Keratinocyte (primary cell): ENCODE data around the gene CERS4. TPM values are rescaled to one million over a fixed set of nuclear protein-coding genes. Genes with fewer than 3 reads are reported as not detected.

Source experiments
- DNase-seq: peaks from one replicate; pipeline ENCODE4 v3.0.0-alpha.2; 2011; ENCODE audit warnings: low read depth, missing footprints, low spot score
- FAIRE-seq: peaks from 2 replicates; lab custom pipeline; 2011; peaks lifted over from hg19 to GRCh38; lab: Jason Lieb, UNC
- H2AFZ ChIP-seq: 2 replicates; pipeline ENCODE4 v1.6.0; 2012; ENCODE audit warnings: low read length, control low read depth, inconsistent platforms; ENCODE audit not compliant: control insufficient read depth
- H3K27ac ChIP-seq: 2 replicates; pipeline ENCODE4 v1.5.1; 2011; ENCODE audit warnings: low read length; ENCODE audit not compliant: control insufficient read depth, insufficient read depth
- H3K27me3 ChIP-seq: 3 replicates; pipeline ENCODE4 v1.6.0; 2011; ENCODE audit warnings: low read length; ENCODE audit not compliant: control insufficient read depth, insufficient read depth; ENCODE audit errors: extremely low read depth
- H3K36me3 ChIP-seq, 2 experiments: 2 replicates in 1 of 2; 3 replicates in 1 of 2; pipeline ENCODE4 v1.5.1; 2011; ENCODE audit warnings: low read length in 2 of 2, mild to moderate bottlenecking in 1 of 2; ENCODE audit not compliant: control insufficient read depth in 2 of 2, insufficient read depth in 2 of 2; ENCODE audit errors: extremely low read depth in 1 of 2
- H3K4me1 ChIP-seq: 3 replicates; pipeline ENCODE4 v1.5.1; 2011; ENCODE audit warnings: low read length; ENCODE audit not compliant: control insufficient read depth, insufficient read depth; ENCODE audit errors: extremely low read depth
- H3K4me2 ChIP-seq: 3 replicates; pipeline ENCODE4 v1.6.0; 2011; ENCODE audit warnings: low read depth, low read length; ENCODE audit not compliant: control insufficient read depth, insufficient read depth; ENCODE audit errors: extremely low read depth
- H3K4me3 ChIP-seq, 3 experiments: fragments of 200-600 bp in 1 of 3; sonication (generic) in 1 of 3; 2 replicates in 2 of 3; 3 replicates in 1 of 3; pipeline ENCODE4 v1.5.1; 2011 to 2016; ENCODE audit warnings: low read length in 3 of 3, mild to moderate bottlenecking in 3 of 3, control low read depth in 2 of 3, inconsistent platforms in 1 of 3, low read depth in 1 of 3, mixed read lengths in 1 of 3, mixed run types in 1 of 3, moderate library complexity in 1 of 3; ENCODE audit not compliant: control insufficient read depth in 2 of 3, insufficient read depth in 2 of 3; ENCODE audit errors: extremely low read depth in 1 of 3
- H3K79me2 ChIP-seq: 2 replicates; pipeline ENCODE4 v1.6.0; 2012; ENCODE audit warnings: low read length; ENCODE audit not compliant: control insufficient read depth, insufficient read depth
- H3K9ac ChIP-seq: 3 replicates; pipeline ENCODE4 v1.6.0; 2011; ENCODE audit warnings: low read length; ENCODE audit not compliant: control insufficient read depth, insufficient read depth; ENCODE audit errors: extremely low read depth
- H3K9me1 ChIP-seq: 3 replicates; pipeline ENCODE4 v1.6.0; 2011; ENCODE audit warnings: low read length; ENCODE audit not compliant: control insufficient read depth, insufficient read depth; ENCODE audit errors: extremely low read depth
- H3K9me3 ChIP-seq: 2 replicates; pipeline ENCODE4 v1.5.1; 2012; ENCODE audit warnings: low read depth, low read length; ENCODE audit not compliant: control insufficient read depth
- H4K20me1 ChIP-seq: 3 replicates; pipeline ENCODE4 v1.6.0; 2011; ENCODE audit warnings: low read length; ENCODE audit not compliant: control insufficient read depth, insufficient read depth; ENCODE audit errors: extremely low read depth
- CTCF ChIP-seq, 3 experiments: IDR thresholded peaks in 1 of 3; conservative IDR thresholded peaks in 1 of 3; optimal IDR thresholded peaks in 1 of 3; 2 replicates in 2 of 3; 3 replicates in 1 of 3; pipeline versions ENCODE3 to v1.5.1; 2011; ENCODE audit warnings: low read length in 3 of 3, mild to moderate bottlenecking in 3 of 3, moderate library complexity in 2 of 3, control low read depth in 1 of 3, inconsistent platforms in 1 of 3; ENCODE audit not compliant: insufficient read depth in 2 of 3; ENCODE audit errors: extremely low read depth in 1 of 3
- EZH2 ChIP-seq: IDR thresholded peaks from one replicate; pipeline ENCODE4 v1.6.1; 2012; ENCODE audit warnings: inconsistent platforms, mild to moderate bottlenecking, low read length, moderate library complexity
- dilution Hi-C: fragments of 300-500 bp; cut with MboI; formaldehyde crosslinking; loops from one replicate; pipeline ENCODE4 v1.7.0; 2020; ENCODE audit warnings: low sequenced_read_pairs; ENCODE audit not compliant: extremely low pct_ligation_motif_present
- polyA plus RNA-seq, 5 experiments: library from polyadenylated mRNA; depleted of rRNA in 3 of 5; stranded (reverse) in 3 of 5; stranded (forward) in 1 of 5; unstranded in 1 of 5; fragments of >200 nt; gene quantifications; 1 replicate in 1 of 5; 2 replicates in 3 of 5; 3 replicates in 1 of 5; pipeline versions ENCODE4 v1.2.1 to v1.2.3, GENCODE V29; 2011 to 2012; ENCODE audit warnings: missing spikeins in 2 of 5, low read depth in 1 of 5, low replicate concordance in 1 of 5

The CERS4 gene
- polyA plus RNA-seq, 1 donor (not counting 4 experiments of a cell fraction or from before 2014, with no cell fraction given) = 19.8 TPM

GRCh38 chr19:8208119-8208921, 850 bp upstream of the CERS4 start:
- H4K20me1 ChIP-seq = no peaks in the 10 kb centered on the region
- peaks cover 0 to 1% of the 10 kb centered on the region in 2 experiments for H3K36me3 ChIP-seq
- no peak overlapping the region for H2AFZ ChIP-seq
- TF ChIP-seq CTCF (optimal IDR thresholded peaks at IDR 0.05 in 1 of 3, IDR thresholded peaks at IDR 0.05 in 1 of 3, conservative IDR thresholded peaks at IDR 0.05 in 1 of 3; ENCODE audit: extremely low read depth in 1 of 3, insufficient read depth in 2 of 3, low read length in 3 of 3) (no peak), EZH2 (no peak)
- H3K27me3 ChIP-seq = no peaks in the 10 kb centered on the region
- DNase-seq (no peak), FAIRE-seq (no peak)
- no peaks in the 10 kb centered on the region for H3K79me2 ChIP-seq
- H3K4me3 ChIP-seq = peak overlapping the region in 2 of 3 experiments; percentile 26 to 27
- peak overlapping the region; percentile 67 for H3K4me2 ChIP-seq
- no peaks in the 10 kb centered on the region for H3K9me1 ChIP-seq
- H3K4me1 ChIP-seq = peaks cover 22% of the 10 kb centered on the region
- dilution Hi-C loops = no loop called here
- H3K9ac ChIP-seq = no peak overlapping the region
- H3K9me3 ChIP-seq = no peaks in the 10 kb centered on the region
- H3K27ac ChIP-seq = no peak overlapping the region

GRCh38 chr19:8209462-8210378, 550 bp downstream of the CERS4 start:
- Histone ChIP-seq H3K27ac (peak overlapping the region; percentile 20), H3K4me3 (peak overlapping the region; percentile 63 to 73 (median 71)), H3K27me3 (no peaks in the 10 kb centered on the region), H3K9ac (peak overlapping the region; percentile 72), H2AFZ (peak overlapping the region; percentile 90), H3K79me2 (no peaks in the 10 kb centered on the region), H3K9me1 (no peaks in the 10 kb centered on the region), H4K20me1 (no peaks in the 10 kb centered on the region), H3K4me1 (peaks cover 15% of the 10 kb centered on the region), H3K36me3 (peaks cover 0 to 1% of the 10 kb centered on the region in 2 experiments), H3K4me2 (peak overlapping the region; percentile 78), H3K9me3 (no peaks in the 10 kb centered on the region)
- dilution Hi-C loops = no loop called here
- DNase-seq (no peak), FAIRE-seq (peak; percentile 20)
- TF ChIP-seq CTCF (optimal IDR thresholded peaks at IDR 0.05 in 1 of 3, IDR thresholded peaks at IDR 0.05 in 1 of 3, conservative IDR thresholded peaks at IDR 0.05 in 1 of 3; ENCODE audit: extremely low read depth in 1 of 3, insufficient read depth in 2 of 3, low read length in 3 of 3) (no peak), EZH2 (no peak)
